GM10266 (cell line): Measurements from ENCODE around the gene CLEC4F.
"Not testable (repeated sequence)": the region's sequence is repeated elsewhere in the genome, so short reads cannot be mapped to it uniquely, and the experiment has no call there.

Source experiments
- DNase-seq: peaks from one replicate; pipeline ENCODE4 v3.0.0; 2012; ENCODE audit errors: extremely low spot score
- TF ChIP-seq, protein P1 (sequence below): IDR thresholded peaks from 2 replicates; pipeline ENCODE4 v1.5.1; 2012; ENCODE audit warnings: mild to moderate bottlenecking, low read depth; ENCODE audit not compliant: control insufficient read depth, insufficient read depth; ENCODE audit errors: missing control alignments

The CLEC4F gene

DNA sequence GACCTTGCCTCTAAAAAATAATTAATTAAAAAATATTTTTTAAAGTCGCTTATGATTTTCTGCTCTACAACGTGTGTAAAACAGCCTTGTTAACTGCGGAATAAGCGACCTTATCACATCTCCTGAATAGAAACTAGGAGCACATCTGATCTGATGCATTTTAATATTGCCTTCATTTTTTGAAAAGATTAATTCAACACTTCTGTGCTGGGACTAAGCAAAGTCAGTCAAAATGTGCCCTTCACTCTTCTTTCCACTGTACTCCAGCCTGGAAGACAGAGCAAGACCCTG lies 12.6 kb downstream of the CLEC4F start:
- no peak for DNase-seq

DNA sequence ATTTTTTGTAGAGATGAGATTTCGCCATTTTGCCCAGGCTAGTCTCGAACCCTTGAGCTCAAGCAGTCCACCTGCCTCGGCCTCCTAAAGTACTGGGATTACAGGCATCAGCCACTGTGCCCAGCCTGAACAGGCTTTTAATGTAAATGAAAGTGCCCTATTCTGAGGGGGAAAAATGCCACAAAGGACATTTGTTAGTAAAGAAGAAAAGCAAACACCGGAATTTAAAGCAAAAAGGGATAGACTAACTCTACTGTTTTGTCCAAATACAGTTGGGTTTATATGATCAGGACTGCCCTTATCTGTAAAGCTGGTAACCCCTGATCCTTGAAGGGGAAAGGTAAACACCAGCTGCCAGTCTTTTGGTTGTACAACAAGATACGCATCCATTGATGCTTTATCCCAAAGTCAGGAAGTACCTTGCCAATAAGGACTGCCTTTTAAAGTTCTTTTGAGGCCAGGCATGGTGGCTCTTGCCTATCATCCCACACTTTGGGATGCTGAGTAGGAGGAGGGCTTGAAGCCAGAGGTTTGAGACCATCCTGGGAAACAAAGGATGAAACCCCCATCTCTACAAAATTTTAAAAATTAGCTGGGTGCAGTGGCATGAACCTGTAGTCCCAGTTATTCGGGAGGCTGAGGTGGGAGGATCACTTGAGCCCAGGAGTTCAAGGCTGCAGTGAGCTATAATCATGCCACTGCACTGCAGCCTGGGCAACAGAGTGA lies 13.1 kb downstream of the CLEC4F start:
- no peak for DNase-seq
- TF ChIP-seq, protein P1, sequence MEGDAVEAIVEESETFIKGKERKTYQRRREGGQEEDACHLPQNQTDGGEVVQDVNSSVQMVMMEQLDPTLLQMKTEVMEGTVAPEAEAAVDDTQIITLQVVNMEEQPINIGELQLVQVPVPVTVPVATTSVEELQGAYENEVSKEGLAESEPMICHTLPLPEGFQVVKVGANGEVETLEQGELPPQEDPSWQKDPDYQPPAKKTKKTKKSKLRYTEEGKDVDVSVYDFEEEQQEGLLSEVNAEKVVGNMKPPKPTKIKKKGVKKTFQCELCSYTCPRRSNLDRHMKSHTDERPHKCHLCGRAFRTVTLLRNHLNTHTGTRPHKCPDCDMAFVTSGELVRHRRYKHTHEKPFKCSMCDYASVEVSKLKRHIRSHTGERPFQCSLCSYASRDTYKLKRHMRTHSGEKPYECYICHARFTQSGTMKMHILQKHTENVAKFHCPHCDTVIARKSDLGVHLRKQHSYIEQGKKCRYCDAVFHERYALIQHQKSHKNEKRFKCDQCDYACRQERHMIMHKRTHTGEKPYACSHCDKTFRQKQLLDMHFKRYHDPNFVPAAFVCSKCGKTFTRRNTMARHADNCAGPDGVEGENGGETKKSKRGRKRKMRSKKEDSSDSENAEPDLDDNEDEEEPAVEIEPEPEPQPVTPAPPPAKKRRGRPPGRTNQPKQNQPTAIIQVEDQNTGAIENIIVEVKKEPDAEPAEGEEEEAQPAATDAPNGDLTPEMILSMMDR, result no peak

More for the DNA sequence above, 12.6 kb downstream of the CLEC4F start:
- TF ChIP-seq, protein P1, result no peak

DNA sequence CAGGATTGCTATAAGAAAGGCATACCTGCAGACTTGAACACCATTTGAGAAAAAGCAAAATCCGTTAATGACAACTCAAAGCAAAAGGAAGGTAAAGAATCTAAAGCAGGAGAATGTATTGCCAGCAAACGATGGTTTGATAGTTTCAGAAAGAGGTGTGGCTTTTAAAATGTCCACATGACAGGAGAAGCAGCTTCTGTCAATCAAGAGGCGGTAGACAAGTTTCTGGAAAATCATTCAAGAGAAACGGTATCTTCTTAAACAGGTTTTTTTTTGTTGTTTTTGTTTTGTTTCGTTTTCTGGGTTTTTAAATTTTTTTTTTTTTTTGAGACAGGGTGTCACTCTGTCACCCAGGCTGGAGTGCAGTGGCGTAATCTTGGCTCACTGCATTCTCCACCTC lies 13.8 kb downstream of the CLEC4F start:
- TF ChIP-seq, protein P1, result no peak
- no peak for DNase-seq

DNA sequence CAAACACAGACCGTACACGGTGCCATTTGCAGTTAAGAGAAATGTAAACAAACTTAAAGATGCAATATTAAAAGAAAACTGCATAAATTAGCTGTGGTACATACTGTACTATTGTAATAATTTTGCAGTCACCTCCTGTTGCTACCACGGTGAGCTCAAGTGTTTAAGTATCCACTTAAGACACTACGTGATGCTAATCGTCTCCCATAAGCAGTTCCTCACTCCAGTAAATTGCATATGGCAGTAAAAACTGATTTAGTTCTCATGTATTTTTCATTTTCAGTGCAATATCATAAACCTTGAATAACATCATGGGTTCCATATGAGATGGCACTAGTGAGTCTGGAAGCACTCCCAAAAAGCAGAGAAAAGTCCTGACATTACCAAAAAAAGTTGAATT lies 14.4 kb downstream of the CLEC4F start:
- TF ChIP-seq, protein P1, result no peak
- no peak for DNase-seq

DNA sequence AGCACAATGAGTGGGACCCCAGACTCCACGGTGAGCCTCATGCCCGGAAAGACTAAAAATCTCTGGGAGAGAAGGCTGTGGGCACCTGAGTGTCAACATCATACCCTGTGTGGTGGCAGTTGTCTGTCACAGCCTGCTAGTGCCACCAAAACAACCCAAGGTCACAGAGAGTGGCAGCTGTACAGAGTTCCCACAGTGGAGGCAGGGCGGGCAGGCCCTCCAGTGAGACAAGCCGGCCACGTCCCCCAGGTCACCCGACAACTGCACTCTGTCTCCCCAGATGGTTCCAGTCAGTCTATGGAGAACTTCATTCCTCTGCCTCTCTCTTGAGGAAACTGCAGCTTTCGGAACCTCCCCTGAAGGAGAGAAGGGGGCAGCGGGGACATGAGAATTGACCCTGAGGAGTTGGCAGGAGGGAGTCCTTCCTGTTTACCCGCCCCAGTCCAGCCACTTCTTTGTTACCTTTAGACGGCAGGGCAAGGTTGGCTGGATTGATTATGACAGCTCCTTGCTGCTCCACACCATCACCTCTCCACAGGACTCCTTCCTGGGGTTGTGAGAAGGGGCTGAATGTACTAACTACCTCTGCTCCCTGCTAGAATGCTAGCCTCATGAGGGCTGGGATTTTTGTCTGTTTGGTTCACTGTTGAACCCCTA lies 18.7 kb downstream of the CLEC4F start:
- DNase-seq, result no peak
- TF ChIP-seq, protein P1, result no peak

DNA sequence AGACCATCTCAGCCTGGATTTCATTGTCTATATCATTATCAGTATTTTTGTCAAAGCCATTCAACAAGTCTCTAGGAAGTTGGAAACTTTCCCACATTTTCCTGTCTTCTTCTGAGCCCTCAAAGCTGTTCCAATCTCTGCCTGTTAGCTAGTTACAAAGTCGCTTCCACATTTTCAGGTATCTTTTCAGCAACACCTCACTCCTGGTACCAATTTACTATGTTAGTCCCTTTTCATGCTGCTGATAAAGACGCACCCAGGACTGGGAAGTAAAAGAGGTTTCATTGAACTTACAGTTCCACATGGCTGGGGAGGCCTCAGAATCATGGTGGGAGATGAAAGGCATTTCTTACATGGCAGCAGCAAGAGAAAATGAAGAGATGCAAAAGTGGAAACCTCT lies 20.7 kb downstream of the CLEC4F start:
- TF ChIP-seq, protein P1, result no peak
- no peak for DNase-seq

DNA sequence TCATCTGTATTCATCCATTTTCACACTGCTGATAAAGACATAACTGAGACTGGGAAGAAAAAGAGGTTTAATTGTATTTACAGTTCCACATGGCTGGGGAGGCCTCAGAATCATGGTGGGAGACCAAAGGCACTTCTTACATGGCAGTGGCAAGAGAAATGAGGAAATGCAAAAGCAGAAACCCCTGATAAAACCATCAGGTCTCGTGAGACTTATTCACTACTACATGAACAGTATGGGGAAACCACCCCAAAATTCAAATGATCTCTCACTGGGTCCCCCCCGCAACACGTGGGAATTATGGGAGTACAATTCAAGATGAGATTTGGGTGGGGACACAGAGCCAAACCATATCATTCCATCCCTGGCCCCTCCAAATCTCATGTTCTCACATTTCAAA lies 22.4 kb downstream of the CLEC4F start:
- not testable (repeated sequence) for DNase-seq
